ENCODE measurements around the gene RUVBL2. TPM values are rescaled to one million over a fixed set of nuclear protein-coding genes. Genes with fewer than 3 reads are reported as not detected.

The RUVBL2 gene
- total RNA-seq, 1 experiment from 2014 or later: 270 TPM

DNA sequence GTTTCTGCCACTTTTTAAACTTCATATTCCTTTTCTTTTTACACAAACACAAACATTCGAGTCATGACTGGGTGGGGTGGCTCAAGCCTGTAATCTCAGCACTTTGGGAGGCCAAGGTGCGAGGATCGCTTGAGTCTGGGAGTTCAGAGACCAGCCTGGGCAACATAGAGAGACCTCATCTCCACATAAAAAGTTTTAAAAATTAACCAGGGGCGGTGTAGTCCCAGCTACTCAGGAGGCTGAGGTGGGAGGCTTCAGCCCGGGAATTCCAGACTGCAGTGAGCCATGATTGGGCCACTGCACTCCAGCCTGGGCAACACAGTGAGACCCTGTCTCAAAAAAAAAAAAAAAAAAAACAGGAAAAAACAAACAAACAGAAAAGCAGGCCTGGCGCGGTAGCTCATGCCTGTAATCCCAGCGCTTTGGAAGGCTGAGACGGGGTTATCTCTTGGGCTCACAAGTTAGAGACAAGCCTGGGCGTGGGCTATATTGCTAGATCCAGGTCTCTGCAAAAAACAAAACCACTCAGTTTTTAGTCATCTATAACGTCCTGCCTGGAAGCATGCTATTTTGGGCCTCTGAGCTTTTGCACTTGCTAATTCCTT is 39.6 kb upstream of the RUVBL2 start:
- Histone ChIP-seq H2AFZ (ENCODE audit: low read depth, low read length, poor library complexity, severe bottlenecking) (peak overlapping the region; percentile 4), H3K4me2 (ENCODE audit: low read length) (peak overlapping the region; percentile 76), H3K79me2 (ENCODE audit: insufficient read depth, low read length) (peaks cover 16% of the 10 kb centered on the region), H3K36me3 (ENCODE audit: control insufficient read depth in 1 of 2, insufficient read depth in 2 of 2, low read length in 2 of 2) (peaks cover 0 to 4% of the 10 kb centered on the region in 2 experiments; a peak in 1 of 4 replicates), H4K20me1 (ENCODE audit: insufficient read depth) (no peaks in the 10 kb centered on the region), H3K27ac (ENCODE audit: low read depth, low read length) (peak overlapping the region; percentile 92), H3K9me3 (ENCODE audit: control insufficient read depth in 1 of 2, insufficient read depth in 1 of 2, low read depth in 1 of 2, low read length in 2 of 2) (no peaks in the 10 kb centered on the region), H3K4me1 (ENCODE audit: control insufficient read depth in 1 of 2, insufficient read depth in 2 of 2, low read length in 2 of 2) (peaks cover 5 to 19% of the 10 kb centered on the region in 2 experiments; a peak in 3 of 4 replicates), H3K4me3 (replicated peaks in 1 of 2; ENCODE audit: low read depth in 1 of 2, low read length in 2 of 2) (peak overlapping the region; percentile 41 to 98), H3K27me3 (ENCODE audit: insufficient read depth, low read length) (no peaks in the 10 kb centered on the region), H3K9me2 (ENCODE audit: insufficient read depth) (no peaks in the 10 kb centered on the region), H3K9ac (ENCODE audit: low read length) (peak overlapping the region; percentile 94)
- ChIA-PET CTCF (interaction anchor here (1.2 kb wide), 1 partner anchor 17 kb away, joined by 5 read pairs; no protein-coding TSS in a partner anchor), POLR2A (interaction anchor here (0.6 to 1.5 kb wide), 7 partner anchors 17 to 83 kb away, joined by 3 to 7 read pairs (median 3); partner anchors contain the start of genes DHDH, NUCB1 and PPP1R15A), RAD21 (ENCODE audit: low non-redundant PET in 1 of 2, low total read pairs in 2 of 2, uncharacterized antibody in 2 of 2, unreplicated experiment in 2 of 2) (no interaction called here)
- BruUV-seq (replicated peaks): TSS peak; percentile 96
- DNase-seq (ENCODE audit: low read depth, low spot score) (no peak), ATAC-seq (no peak)
- intact Hi-C loops (cut with micrococcal nuclease): no loop called here
- TF ChIP-seq, protein P1, sequence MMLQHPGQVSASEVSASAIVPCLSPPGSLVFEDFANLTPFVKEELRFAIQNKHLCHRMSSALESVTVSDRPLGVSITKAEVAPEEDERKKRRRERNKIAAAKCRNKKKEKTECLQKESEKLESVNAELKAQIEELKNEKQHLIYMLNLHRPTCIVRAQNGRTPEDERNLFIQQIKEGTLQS (IDR thresholded peaks at IDR 0.05): no peak
- TF ChIP-seq, protein P2, sequence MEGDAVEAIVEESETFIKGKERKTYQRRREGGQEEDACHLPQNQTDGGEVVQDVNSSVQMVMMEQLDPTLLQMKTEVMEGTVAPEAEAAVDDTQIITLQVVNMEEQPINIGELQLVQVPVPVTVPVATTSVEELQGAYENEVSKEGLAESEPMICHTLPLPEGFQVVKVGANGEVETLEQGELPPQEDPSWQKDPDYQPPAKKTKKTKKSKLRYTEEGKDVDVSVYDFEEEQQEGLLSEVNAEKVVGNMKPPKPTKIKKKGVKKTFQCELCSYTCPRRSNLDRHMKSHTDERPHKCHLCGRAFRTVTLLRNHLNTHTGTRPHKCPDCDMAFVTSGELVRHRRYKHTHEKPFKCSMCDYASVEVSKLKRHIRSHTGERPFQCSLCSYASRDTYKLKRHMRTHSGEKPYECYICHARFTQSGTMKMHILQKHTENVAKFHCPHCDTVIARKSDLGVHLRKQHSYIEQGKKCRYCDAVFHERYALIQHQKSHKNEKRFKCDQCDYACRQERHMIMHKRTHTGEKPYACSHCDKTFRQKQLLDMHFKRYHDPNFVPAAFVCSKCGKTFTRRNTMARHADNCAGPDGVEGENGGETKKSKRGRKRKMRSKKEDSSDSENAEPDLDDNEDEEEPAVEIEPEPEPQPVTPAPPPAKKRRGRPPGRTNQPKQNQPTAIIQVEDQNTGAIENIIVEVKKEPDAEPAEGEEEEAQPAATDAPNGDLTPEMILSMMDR (IDR thresholded peaks at IDR 0.05 in 2 of 3, conservative IDR thresholded peaks at IDR 0.05 in 1 of 3; ENCODE audit: borderline replicate concordance in 1 of 3, insufficient read depth in 1 of 3, low read depth in 2 of 3, low read length in 2 of 3): no peak
- TF ChIP-seq EZH2 (IDR thresholded peaks at IDR 0.05) (no peak), TCF7L2 (IDR thresholded peaks at IDR 0.05; ENCODE audit: borderline replicate concordance, extremely low read depth, insufficient read depth, insufficient read length) (no peak)
